ENCODE data around the gene DNAH12.

GRCh38 chr3:57283334-57283733 is 260.8 kb downstream of the DNAH12 start:
- TF ChIP-seq YY1 (IDR thresholded peaks at IDR 0.05; ENCODE audit: low read depth, low read length) (no peak), RAD21 (IDR thresholded peaks at IDR 0.05; ENCODE audit: insufficient read depth, low read depth, low read length) (no peak), CTCF (IDR thresholded peaks at IDR 0.05 in 2 of 3, conservative IDR thresholded peaks at IDR 0.05 in 1 of 3; ENCODE audit: control insufficient read depth in 2 of 3, extremely low read depth in 1 of 3, insufficient read depth in 1 of 3, low read depth in 3 of 3, low read length in 3 of 3) (no peak), RELA (IDR thresholded peaks at IDR 0.05; ENCODE audit: borderline replicate concordance, partially characterized antibody) (no peak), POLR2AphosphoS5 (IDR thresholded peaks at IDR 0.05; ENCODE audit: low read length) (no peak)
